Pancreas (tissue), 10 donors: ENCODE results near the gene TMC3. TPM values are rescaled to one million over a fixed set of nuclear protein-coding genes. Genes with fewer than 3 reads are reported as not detected.
"Not testable (repeated sequence)": the region's sequence is repeated elsewhere in the genome, so short reads cannot be mapped to it uniquely, and the experiment has no call there.

Experiments
- ATAC-seq, 4 donors: fragments of 200-7000 bp; cut with Tn5 transposase; one replicate each; pipeline versions ENCODE4 v1.8.0 to v1.9.1; 2020; ENCODE audit warnings: mild to moderate bottlenecking in 4 of 4, moderate library complexity in 4 of 4
- DNase-seq, 6 donors: peaks; one replicate each; pipeline ENCODE4 v3.0.0-alpha.2; 2020
- FAIRE-seq: peaks from 2 replicates; lab custom pipeline; 2012; peaks lifted over from hg19 to GRCh38; lab: Jason Lieb, UNC
- H3K27ac ChIP-seq, 4 donors: fragments of 200-600 bp; sonication (generic); 1 replicate in 3 of 4; 2 replicates in 1 of 4; pipeline versions ENCODE4 v1.5.0 to v1.8.0; 2020
- H3K27me3 ChIP-seq, 4 donors: fragments of 200-600 bp; one replicate each; pipeline ENCODE4 v1.8.0; 2021
- H3K36me3 ChIP-seq, 3 donors: fragments of 200-600 bp; sonication (generic) in 1 of 3; one replicate each; pipeline versions ENCODE4 v1.5.0 to v1.8.0; 2020 to 2021
- H3K4me1 ChIP-seq, 3 donors: fragments of 200-600 bp; one replicate each; pipeline ENCODE4 v1.8.0; 2021
- H3K4me3 ChIP-seq, 4 donors: fragments of 200-600 bp; sonication (generic) in 2 of 4; one replicate each; pipeline versions ENCODE4 v1.5.0 to v1.8.0; 2020 to 2021
- H3K9me3 ChIP-seq, 4 donors: fragments of 200-600 bp; one replicate each; pipeline ENCODE4 v1.8.0; 2021
- WGBS, 2 donors: extraction: QIAGEN DNeasy Blood & Tissue Kit; methylation state at CpG; one replicate each; pipeline ENCODE4 v1.1.7; 2013; 5-methylcytosine and 5-hydroxymethylcytosine counted together
- intact Hi-C, 3 donors: fragments of 100-400 bp; cut with DNase I; formaldehyde crosslinking; loops; one replicate each; pipeline versions ENCODE4 v1.11.1 to v1.14.2; 2022
- polyA plus RNA-seq, 2 donors: library from polyadenylated mRNA; stranded (reverse); fragments of 200-250 nt; gene quantifications; one replicate each; pipeline ENCODE4 v1.2.3, GENCODE V29; 2013
- total RNA-seq, 6 donors: library from RNA; stranded (reverse); fragmentation: NEBNext Ultra II Directional in 4 of 6; extraction: Animal tissue kit (Norgen Biotek cat#: 25700) in 4 of 6; gene quantifications; one replicate each; pipeline versions ENCODE4 v1.2.1 to v1.2.4, GENCODE V29; 2021 to 2023
- TF ChIP-seq, protein P1 (sequence below), 4 donors: fragments of 200-600 bp; sonication (generic) in 3 of 4; IDR thresholded peaks; one replicate each; pipeline versions ENCODE4 v1.5.0 to v1.8.0; 2021; ENCODE audit warnings: antibody characterized with exemption in 4 of 4
- donor health status: healthy with polysubstance abuse.
- donor health status: DM: no; HTN: no; CAD: no; lungs with moderate emphysema.
- donor health status: DM: no; HTN: no; CAD: no.
- donor health status: control.
- donor health status: control.
- donor health status: Bipolar disorder and iron deficiency.
- donor health status: DM: yes; HTN: yes; CAD: no.
- donor health status: DM: no; HTN: no; CAD: no.
- donor health status: DM: no; HTN: no; CAD: no.
- donor health status: DM: yes; HTN: yes; CAD: no.

Gene TMC3
- total and polyA plus RNA-seq, 8 donors = 0.03 to 0.05 TPM; not detected in 6

DNA sequence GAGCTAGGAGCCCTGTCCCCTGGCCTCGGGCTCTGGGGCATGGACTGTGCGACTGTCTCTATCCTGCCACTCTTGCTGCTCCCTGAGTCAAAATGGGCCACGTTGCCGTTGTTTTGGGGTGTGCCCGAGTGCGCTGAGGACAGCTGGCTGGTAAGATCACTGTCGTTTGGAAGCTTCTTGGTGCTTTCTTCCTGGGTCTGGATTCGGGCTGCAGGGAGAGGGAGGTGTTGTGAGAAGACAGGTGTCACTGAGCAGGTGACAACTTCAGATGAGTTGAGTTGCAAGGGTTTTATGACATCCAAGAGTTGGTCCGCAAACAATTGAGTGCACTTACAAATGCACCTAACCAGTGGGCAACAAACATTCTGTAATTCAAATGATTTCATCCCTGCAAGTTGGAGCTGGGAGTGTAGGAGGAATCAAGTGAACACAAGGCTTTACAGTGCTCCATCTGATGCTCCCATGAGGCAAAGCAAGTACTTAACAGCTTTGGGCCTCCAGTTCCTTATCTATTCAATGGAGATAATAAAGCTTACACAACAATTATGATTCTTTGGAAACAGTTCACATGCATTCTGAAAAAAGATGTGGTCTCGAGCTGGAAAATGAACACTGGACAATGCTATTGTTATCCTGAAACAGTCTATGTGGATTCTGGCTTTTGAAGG lies 39.1 kb downstream of the TMC3 start:
- no peak for ATAC-seq

DNA sequence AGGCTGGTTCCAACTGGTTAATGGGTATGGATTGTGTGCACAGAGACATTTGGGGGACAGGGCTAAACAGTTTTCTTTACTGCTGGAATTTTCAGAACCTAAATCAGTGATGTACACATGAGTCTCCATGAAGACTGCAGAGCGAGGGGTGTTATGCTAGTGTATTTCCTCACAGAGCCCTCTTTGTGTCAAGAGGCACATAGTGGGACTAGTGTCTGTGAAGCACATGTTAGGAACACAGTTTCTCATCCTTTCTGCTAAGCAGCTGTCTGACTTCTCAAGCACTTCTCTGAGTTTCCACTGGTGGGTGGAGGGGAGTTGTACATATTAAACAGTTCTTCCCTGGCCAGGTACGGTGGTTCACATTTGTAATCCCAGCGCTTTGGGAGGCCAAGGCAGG lies 40.6 kb downstream of the TMC3 start:
- intact Hi-C loops = no loop called here
- Histone ChIP-seq H3K9me3 (no peaks in the 10 kb centered on the region), H3K36me3 (no peaks in the 10 kb centered on the region), H3K27me3 (no peaks in the 10 kb centered on the region), H3K4me1 (peaks cover 0 to 9% (median 0%) of the 10 kb centered on the region in 3 donors), H3K27ac (no peak overlapping the region), H3K4me3 (no peak overlapping the region)
- FAIRE-seq (no peak), ATAC-seq (no peak), DNase-seq (no peak)
- TF ChIP-seq, protein P1, sequence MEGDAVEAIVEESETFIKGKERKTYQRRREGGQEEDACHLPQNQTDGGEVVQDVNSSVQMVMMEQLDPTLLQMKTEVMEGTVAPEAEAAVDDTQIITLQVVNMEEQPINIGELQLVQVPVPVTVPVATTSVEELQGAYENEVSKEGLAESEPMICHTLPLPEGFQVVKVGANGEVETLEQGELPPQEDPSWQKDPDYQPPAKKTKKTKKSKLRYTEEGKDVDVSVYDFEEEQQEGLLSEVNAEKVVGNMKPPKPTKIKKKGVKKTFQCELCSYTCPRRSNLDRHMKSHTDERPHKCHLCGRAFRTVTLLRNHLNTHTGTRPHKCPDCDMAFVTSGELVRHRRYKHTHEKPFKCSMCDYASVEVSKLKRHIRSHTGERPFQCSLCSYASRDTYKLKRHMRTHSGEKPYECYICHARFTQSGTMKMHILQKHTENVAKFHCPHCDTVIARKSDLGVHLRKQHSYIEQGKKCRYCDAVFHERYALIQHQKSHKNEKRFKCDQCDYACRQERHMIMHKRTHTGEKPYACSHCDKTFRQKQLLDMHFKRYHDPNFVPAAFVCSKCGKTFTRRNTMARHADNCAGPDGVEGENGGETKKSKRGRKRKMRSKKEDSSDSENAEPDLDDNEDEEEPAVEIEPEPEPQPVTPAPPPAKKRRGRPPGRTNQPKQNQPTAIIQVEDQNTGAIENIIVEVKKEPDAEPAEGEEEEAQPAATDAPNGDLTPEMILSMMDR (IDR thresholded peaks at IDR 0.05) = no peak
- 97% methylated on average over 3 of the region's 3 CpGs for WGBS, 2 donors

More for the DNA sequence above, 39.1 kb downstream of the TMC3 start:
- no peaks in the 10 kb centered on the region for H3K9me3 ChIP-seq
- no peaks in the 10 kb centered on the region for H3K27me3 ChIP-seq
- 84 to 89% methylated on average over 10 of the region's 10 CpGs for WGBS, 2 donors
- no peak for FAIRE-seq
- intact Hi-C loops = no loop called here
- peaks cover 0 to 9% (median 0%) of the 10 kb centered on the region in 3 donors for H3K4me1 ChIP-seq
- TF ChIP-seq, protein P1 (IDR thresholded peaks at IDR 0.05) = no peak
- no peak for DNase-seq
- H3K4me3 ChIP-seq = no peak overlapping the region
- H3K36me3 ChIP-seq = no peaks in the 10 kb centered on the region
- H3K27ac ChIP-seq = no peak overlapping the region

DNA sequence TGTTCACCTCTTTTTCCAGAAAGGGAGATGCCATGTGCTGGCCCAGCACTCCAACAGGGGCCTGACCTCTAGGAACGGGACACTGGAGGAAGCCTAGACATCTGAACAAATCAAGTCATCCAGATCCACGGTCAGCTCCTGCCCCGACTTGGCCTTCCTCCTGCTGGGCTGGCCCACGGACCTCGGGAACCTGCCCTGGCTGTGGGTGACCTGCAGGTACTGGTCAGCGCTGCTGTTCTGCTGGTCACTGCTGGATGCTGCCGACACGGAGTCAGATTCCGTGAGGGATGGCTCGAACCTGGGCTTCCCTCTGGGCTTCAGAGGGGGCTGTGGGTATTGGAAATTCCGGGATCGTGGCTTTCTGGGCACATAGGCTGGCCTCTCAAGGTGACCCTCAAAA lies 41.7 kb downstream of the TMC3 start:
- WGBS, 2 donors = 97 to 98% methylated on average over 12 of the region's 12 CpGs
- ATAC-seq = no peak
- intact Hi-C loops = no loop called here
- TF ChIP-seq, protein P1 (IDR thresholded peaks at IDR 0.05) = no peak
- Histone ChIP-seq H3K9me3 (no peaks in the 10 kb centered on the region), H3K36me3 (no peaks in the 10 kb centered on the region), H3K4me3 (no peak overlapping the region), H3K27me3 (no peaks in the 10 kb centered on the region), H3K4me1 (peaks cover 0 to 9% (median 0%) of the 10 kb centered on the region in 3 donors), H3K27ac (no peak overlapping the region)
- FAIRE-seq = no peak
- DNase-seq = no peak

DNA sequence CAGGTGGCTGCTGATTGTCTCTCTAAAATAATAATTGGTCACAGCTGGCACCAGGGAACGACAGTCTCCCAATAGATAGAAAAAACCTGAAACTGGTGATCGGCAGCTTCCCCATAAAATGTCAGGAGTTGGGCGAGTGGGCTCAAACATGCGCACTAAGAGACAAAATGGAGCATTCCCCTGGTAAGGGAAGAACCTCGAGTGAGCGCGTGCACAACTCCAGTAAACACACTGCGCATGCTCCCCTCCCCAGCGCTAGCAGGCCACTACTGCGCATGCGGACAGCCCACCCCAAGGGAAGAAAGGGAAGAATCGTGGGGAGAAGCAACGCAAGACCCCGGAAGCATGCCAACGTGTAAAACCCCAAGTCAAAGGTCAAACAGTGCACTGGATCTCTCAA lies 42.4 kb downstream of the TMC3 start:
- H3K4me3 ChIP-seq = no peak overlapping the region
- 92 to 93% methylated on average over 15 of the region's 15 CpGs for WGBS, 2 donors
- FAIRE-seq (no peak), ATAC-seq (no peak), DNase-seq (no peak)
- intact Hi-C loops = no loop called here
- no peak overlapping the region for H3K27ac ChIP-seq
- H3K27me3 ChIP-seq = no peaks in the 10 kb centered on the region
- no peaks in the 10 kb centered on the region for H3K9me3 ChIP-seq
- peaks cover 0 to 9% (median 0%) of the 10 kb centered on the region in 3 donors for H3K4me1 ChIP-seq
- TF ChIP-seq, protein P1 (IDR thresholded peaks at IDR 0.05) = no peak
- H3K36me3 ChIP-seq = no peaks in the 10 kb centered on the region

DNA sequence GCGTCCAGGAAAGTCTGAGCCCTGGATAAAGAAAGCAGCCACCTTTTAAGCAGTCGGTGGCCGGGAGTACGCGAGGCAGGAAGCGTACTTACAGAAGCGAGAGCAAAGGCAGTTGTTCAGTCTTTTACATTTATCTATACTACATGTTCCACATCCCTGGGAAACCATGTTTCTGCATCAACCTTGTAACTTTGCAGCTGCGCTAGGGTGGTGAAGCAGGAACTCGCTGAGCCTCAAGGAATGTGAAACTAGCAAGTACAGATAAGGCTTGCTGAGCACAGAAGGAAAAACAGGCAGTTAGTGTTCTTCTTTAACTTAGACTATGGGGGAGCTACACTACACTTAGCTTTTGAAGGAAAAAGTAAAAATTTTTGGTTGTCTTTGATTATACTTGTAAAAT lies 42.9 kb downstream of the TMC3 start:
- FAIRE-seq, H3K4me3 ChIP-seq, DNase-seq, H3K27me3 ChIP-seq, H3K4me1 ChIP-seq, ATAC-seq, H3K27ac ChIP-seq, H3K36me3 ChIP-seq, H3K9me3 ChIP-seq, intact Hi-C loops: not testable (repeated sequence)
- WGBS, 2 donors = 81 to 85% methylated on average over 9 of the region's 9 CpGs
